Astrocyte of the cerebellum (primary cell): Measurements from ENCODE around the gene SLC25A26.
A peak's percentile ranks its signal among the peaks of the same experiment; 100 is the strongest.
"Not testable (repeated sequence)": the region's sequence is repeated elsewhere in the genome, so short reads cannot be mapped to it uniquely, and the experiment has no call there.

Experiments used
- DNase-seq: peaks from one replicate; pipeline ENCODE4 v3.0.0-alpha.2; 2011; ENCODE audit warnings: low read depth
- H3K4me3 ChIP-seq: 2 replicates; pipeline ENCODE4 v1.5.1; 2011; ENCODE audit warnings: mild to moderate bottlenecking, low read depth, low read length, moderate library complexity
- in situ Hi-C: cut with HindIII; loops from 2 replicates; pipeline ENCODE4 v1.10.0; 2017; ENCODE audit warnings: low sequenced_read_pairs
- TF ChIP-seq, protein P1 (sequence below): IDR thresholded peaks from 2 replicates; pipeline ENCODE4 v1.5.1; 2012; ENCODE audit warnings: low read length, low read depth, moderate library complexity, mild to moderate bottlenecking; ENCODE audit errors: missing control alignments

The SLC25A26 gene

GRCh38 chr3:66215106-66215505, 5.7 kb upstream of the SLC25A26 start:
- H3K4me3 ChIP-seq: no peak overlapping the region
- TF ChIP-seq, protein P1, sequence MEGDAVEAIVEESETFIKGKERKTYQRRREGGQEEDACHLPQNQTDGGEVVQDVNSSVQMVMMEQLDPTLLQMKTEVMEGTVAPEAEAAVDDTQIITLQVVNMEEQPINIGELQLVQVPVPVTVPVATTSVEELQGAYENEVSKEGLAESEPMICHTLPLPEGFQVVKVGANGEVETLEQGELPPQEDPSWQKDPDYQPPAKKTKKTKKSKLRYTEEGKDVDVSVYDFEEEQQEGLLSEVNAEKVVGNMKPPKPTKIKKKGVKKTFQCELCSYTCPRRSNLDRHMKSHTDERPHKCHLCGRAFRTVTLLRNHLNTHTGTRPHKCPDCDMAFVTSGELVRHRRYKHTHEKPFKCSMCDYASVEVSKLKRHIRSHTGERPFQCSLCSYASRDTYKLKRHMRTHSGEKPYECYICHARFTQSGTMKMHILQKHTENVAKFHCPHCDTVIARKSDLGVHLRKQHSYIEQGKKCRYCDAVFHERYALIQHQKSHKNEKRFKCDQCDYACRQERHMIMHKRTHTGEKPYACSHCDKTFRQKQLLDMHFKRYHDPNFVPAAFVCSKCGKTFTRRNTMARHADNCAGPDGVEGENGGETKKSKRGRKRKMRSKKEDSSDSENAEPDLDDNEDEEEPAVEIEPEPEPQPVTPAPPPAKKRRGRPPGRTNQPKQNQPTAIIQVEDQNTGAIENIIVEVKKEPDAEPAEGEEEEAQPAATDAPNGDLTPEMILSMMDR: no peak
- DNase-seq: no peak
- in situ Hi-C loops: no loop called here

DNA sequence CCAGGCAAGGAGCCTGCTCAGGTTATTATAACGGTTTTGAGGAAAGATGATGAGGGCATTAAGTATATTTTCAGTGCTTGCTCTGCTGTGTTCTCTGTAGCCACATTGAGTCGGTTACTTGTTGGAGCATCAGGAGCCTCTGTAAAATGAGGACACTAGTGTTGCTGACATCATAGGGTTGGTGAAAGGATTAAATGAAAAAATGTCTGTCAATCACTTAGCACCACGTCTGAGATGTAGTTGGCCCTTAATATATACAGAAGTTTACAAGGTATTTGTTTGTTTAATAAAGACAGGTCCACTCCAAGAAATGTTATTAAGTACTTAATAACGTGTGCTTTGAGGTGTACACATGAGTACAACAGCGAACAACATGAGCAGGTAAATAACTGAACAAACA, 735 bp upstream of the SLC25A26 start:
- TF ChIP-seq, protein P1: no peak
- in situ Hi-C loops: no loop called here
- H3K4me3 ChIP-seq: peak overlapping the region; percentile 75
- no peak for DNase-seq

GRCh38 chr3:66224220-66224619, 3.4 kb downstream of the SLC25A26 start:
- TF ChIP-seq, protein P1: no peak
- no peak for DNase-seq
- in situ Hi-C loops: no loop called here
- H3K4me3 ChIP-seq: no peak overlapping the region

GRCh38 chr3:66226093-66226492, 5.3 kb downstream of the SLC25A26 start:
- in situ Hi-C loops, H3K4me3 ChIP-seq, DNase-seq: not testable (repeated sequence)

DNA sequence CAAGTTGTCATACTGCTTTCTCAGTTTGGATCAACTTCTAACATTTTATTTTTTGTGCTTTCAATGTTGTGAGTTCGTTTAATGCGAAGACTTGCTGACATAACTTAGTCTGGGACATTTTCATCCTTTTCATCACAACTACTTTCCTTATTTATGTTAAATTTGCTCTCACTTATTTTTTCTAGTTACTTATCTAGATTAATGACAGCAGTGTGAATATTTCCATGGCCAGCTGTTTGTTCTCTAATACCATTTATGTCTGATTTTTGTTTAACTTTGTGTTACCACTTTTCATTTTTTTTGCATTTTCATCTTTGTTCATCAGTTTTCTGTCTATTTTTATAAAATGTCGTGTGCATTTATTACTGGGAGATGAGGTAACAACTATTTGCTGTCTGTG, 6.2 kb downstream of the SLC25A26 start:
- no peak overlapping the region for H3K4me3 ChIP-seq
- in situ Hi-C loops: no loop called here
- TF ChIP-seq, protein P1: no peak
- DNase-seq: no peak

DNA sequence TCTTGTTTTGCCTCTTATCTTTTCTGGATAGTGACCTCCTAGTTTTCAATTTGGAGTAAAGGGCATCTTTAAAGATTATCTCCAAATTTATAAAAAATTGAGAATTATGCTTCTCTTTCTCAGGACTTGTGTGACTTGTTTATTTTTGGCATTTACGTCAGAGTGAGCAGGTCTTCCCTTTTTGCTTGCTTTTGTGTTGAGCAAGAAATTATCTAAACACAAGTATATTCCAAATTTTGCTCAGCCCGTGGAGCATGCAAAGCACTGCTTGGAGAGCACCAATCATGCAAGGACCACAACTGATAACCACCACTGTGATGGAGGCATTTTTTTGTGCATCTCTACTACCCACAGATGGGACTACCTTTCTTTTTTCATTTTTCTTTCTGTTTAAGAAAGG, 7.1 kb downstream of the SLC25A26 start:
- in situ Hi-C loops: no loop called here
- DNase-seq: no peak
- H3K4me3 ChIP-seq: no peak overlapping the region
- TF ChIP-seq, protein P1: no peak

DNA sequence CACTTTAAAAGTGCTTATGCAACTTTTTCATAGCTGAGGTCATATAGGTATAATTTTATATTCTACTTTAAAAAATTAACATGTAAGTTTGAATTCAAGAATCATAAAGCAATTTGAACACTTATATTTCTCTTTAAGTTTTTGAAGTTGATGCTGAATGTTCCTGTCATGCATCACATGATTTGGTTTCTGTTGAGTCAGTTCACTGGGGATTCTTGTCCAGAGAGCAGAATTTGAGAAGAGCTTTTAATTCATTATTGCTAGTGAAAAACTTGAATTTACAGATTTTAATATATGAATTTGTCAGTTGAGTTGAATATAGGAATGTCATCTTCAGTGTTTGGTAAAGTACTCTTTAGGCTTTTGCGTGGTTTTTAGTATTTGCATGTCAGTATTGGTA, 7.9 kb downstream of the SLC25A26 start:
- no peak for DNase-seq
- in situ Hi-C loops: no loop called here
- no peak overlapping the region for H3K4me3 ChIP-seq
- TF ChIP-seq, protein P1: no peak
